Kidney glomerular epithelial cell (primary cell): ENCODE data around the gene DEFB112.

ENCODE experiments used
- DNase-seq: peaks from one replicate; lab custom pipeline; 2025; lab: John Stamatoyannopoulos, UW

The DEFB112 gene

GRCh38 chr6:50049829-50050228 is at the start of gene DEFB112:
DEFB112 (minus strand) TSS chr6:50049929; CDS start chr6:50049869, 60 bp downstream.
- DNase-seq: no peak

- no peak for DNase-seq
Measured at GRCh38 chr6:50098641-50098993, 48.9 kb upstream of the DEFB112 start.

- DNase-seq: no peak
Measured at GRCh38 chr6:50097966-50098640, 48.4 kb upstream of the DEFB112 start.

GRCh38 chr6:50096296-50096695 is 46.6 kb upstream of the DEFB112 start:
- no peak for DNase-seq

GRCh38 chr6:50093938-50094272 is 44.2 kb upstream of the DEFB112 start:
- no peak for DNase-seq

GRCh38 chr6:50093116-50093937 is 43.6 kb upstream of the DEFB112 start:
- no peak for DNase-seq

- no peak for DNase-seq
Measured at GRCh38 chr6:50091641-50092040, 41.9 kb upstream of the DEFB112 start.

- DNase-seq: no peak
Measured at GRCh38 chr6:50089911-50090310, 40.2 kb upstream of the DEFB112 start.

GRCh38 chr6:50087231-50087954 is 37.7 kb upstream of the DEFB112 start:
- DNase-seq: no peak

GRCh38 chr6:50077385-50077784 is 27.7 kb upstream of the DEFB112 start:
- DNase-seq: no peak

GRCh38 chr6:50076431-50076830 is 26.7 kb upstream of the DEFB112 start:
- DNase-seq: no peak

GRCh38 chr6:50071921-50072320 is 22.2 kb upstream of the DEFB112 start:
- DNase-seq: no peak

GRCh38 chr6:50070101-50070500 is 20.4 kb upstream of the DEFB112 start:
- no peak for DNase-seq

GRCh38 chr6:50062051-50062450 is 12.3 kb upstream of the DEFB112 start:
- no peak for DNase-seq

- no peak for DNase-seq
Measured at GRCh38 chr6:50056242-50056641, 6.5 kb upstream of the DEFB112 start.

- no peak for DNase-seq
Measured at GRCh38 chr6:50047026-50047425, 2.7 kb downstream of the DEFB112 start.

- no peak for DNase-seq
Measured at GRCh38 chr6:50030777-50031562, 18.8 kb downstream of the DEFB112 start.

GRCh38 chr6:50030350-50030749 is 19.4 kb downstream of the DEFB112 start:
- DNase-seq: no peak

- DNase-seq: no peak
Measured at GRCh38 chr6:50025258-50025657, 24.5 kb downstream of the DEFB112 start.

GRCh38 chr6:50021894-50022293 is 27.8 kb downstream of the DEFB112 start, which contains the start of gene DEFB110:
DEFB110 (minus strand) TSS chr6:50021994; CDS start chr6:50021935, 59 bp downstream.
- no peak for DNase-seq

GRCh38 chr6:50007819-50008218 is 41.9 kb downstream of the DEFB112 start:
- no peak for DNase-seq

- no peak for DNase-seq
Measured at GRCh38 chr6:50003139-50003538, 46.6 kb downstream of the DEFB112 start.
